Effector memory CD4-positive, alpha-beta T cell (primary cell): ENCODE data around the gene OSTC.

ENCODE experiments used
- DNase-seq, 3 donors: peaks; one replicate each; pipeline ENCODE4 v3.0.0-alpha.2; 2020
- H3K27ac ChIP-seq: 2 replicates; pipeline ENCODE4 v1.7.0; 2013; ENCODE audit warnings: mild to moderate bottlenecking, low read length, moderate library complexity; ENCODE audit not compliant: insufficient read depth, poor library complexity, severe bottlenecking
- H3K27me3 ChIP-seq: replicated peaks from 2 replicates; pipeline ENCODE4 v1.7.0; 2013; ENCODE audit warnings: mild to moderate bottlenecking, low read length; ENCODE audit not compliant: insufficient read depth, control insufficient read depth, poor library complexity, severe bottlenecking
- H3K36me3 ChIP-seq: 2 replicates; pipeline ENCODE4 v1.7.0; 2013; ENCODE audit warnings: mild to moderate bottlenecking, low read length, moderate library complexity; ENCODE audit not compliant: control insufficient read depth, insufficient read depth
- H3K4me1 ChIP-seq: 2 replicates; pipeline ENCODE4 v1.7.0; 2013; ENCODE audit warnings: low read length, mild to moderate bottlenecking; ENCODE audit not compliant: control insufficient read depth, insufficient read depth, poor library complexity, severe bottlenecking
- H3K4me3 ChIP-seq: 2 replicates; pipeline ENCODE4 v1.7.0; 2013; ENCODE audit warnings: low read length, low read depth, mild to moderate bottlenecking; ENCODE audit not compliant: insufficient read depth, poor library complexity, severe bottlenecking
- H3K9me3 ChIP-seq: 2 replicates; pipeline ENCODE4 v1.7.0; 2013; ENCODE audit warnings: mild to moderate bottlenecking, low read length, moderate library complexity; ENCODE audit not compliant: control insufficient read depth

OSTC gene

DNA sequence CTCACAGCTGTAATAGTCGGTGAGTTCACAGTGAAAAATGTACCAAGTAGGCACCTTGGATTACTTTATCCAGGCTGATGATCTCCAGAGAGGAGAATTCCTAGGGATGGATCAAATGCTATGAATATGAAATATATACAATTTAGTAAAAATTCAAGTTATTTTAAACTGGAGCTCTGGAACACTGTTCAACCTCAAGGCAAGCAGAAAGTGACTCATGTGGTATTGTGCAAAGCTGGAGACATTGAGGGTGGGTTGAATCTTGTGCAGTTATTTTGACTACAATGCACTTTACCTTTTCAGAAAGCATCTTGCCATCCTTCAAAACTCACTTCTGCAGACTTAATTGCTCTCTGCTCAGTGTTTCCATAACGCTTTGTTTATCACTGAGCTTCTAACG lies 43.4 kb downstream of the OSTC start:
- no peak for DNase-seq
- no peaks in the 10 kb centered on the region for H3K4me1 ChIP-seq
- no peaks in the 10 kb centered on the region for H3K9me3 ChIP-seq
- no peaks in the 10 kb centered on the region for H3K27me3 ChIP-seq
- H3K27ac ChIP-seq: no peak overlapping the region
- H3K36me3 ChIP-seq: no peaks in the 10 kb centered on the region
- H3K4me3 ChIP-seq: no peak overlapping the region

DNA sequence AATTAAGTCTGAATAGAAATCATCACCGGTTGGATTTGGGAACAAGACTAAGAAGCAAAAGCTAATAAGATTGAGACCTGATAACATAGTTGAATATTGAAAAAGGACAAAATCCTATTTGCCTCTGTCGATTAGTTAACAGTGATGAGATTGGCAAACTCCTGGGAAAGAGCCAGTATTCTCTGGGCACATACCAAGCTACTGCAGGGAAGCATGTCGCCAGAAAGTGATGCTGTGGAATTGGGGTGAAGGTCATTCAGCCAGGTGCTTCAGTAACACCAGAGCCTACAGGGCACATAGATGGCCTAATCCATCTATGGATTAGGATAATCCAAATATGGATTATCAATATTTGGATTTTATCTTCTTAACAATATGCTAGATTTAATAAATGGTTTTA lies 44.0 kb downstream of the OSTC start:
- no peaks in the 10 kb centered on the region for H3K9me3 ChIP-seq
- no peaks in the 10 kb centered on the region for H3K27me3 ChIP-seq
- H3K27ac ChIP-seq: no peak overlapping the region
- DNase-seq: no peak
- no peak overlapping the region for H3K4me3 ChIP-seq
- no peaks in the 10 kb centered on the region for H3K4me1 ChIP-seq
- H3K36me3 ChIP-seq: no peaks in the 10 kb centered on the region

DNA sequence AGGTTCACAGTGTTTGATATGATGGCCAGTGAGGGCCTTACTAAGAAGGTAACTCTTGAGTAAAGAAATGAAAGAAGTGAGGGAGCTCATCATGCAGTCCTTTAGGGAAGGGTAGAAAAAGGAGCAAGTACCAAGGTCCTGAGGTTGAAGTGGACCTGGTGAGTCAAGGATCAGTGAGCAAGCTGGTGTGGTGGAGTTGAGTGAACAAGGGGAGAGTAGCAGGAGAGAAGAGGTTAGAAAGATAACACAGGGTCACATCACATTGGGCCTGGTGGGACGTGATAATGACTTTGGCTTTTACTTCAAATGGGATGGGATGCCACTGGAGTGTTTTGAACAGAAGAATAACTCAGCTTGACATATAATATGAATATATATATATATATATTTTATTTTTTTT lies 44.7 kb downstream of the OSTC start:
- Histone ChIP-seq H3K9me3 (no peaks in the 10 kb centered on the region), H3K36me3 (no peaks in the 10 kb centered on the region), H3K27ac (no peak overlapping the region), H3K27me3 (no peaks in the 10 kb centered on the region), H3K4me1 (no peaks in the 10 kb centered on the region), H3K4me3 (no peak overlapping the region)
- no peak for DNase-seq

DNA sequence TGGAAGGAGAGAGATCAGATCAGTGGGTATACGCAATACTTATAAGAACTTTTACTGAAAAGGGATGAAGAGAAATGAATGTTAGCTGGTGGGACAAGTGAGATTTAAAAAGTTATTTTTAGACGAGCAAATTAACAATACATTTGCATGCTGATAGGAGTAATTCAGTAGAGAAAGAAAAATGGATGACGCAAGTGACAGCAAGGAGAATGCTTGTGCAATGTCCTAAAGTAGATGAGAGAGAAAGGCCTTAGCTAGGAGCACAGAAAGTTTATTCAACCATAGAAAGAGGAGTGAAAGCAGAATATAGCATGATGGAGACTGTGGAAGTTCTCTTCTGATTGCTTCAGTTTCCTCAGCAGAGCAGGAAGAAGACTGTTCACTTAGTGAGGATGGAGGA lies 45.8 kb downstream of the OSTC start:
- DNase-seq: no peak
- no peaks in the 10 kb centered on the region for H3K27me3 ChIP-seq
- H3K4me1 ChIP-seq: peaks cover 3% of the 10 kb centered on the region
- no peak overlapping the region for H3K27ac ChIP-seq
- no peaks in the 10 kb centered on the region for H3K9me3 ChIP-seq
- no peaks in the 10 kb centered on the region for H3K36me3 ChIP-seq
- H3K4me3 ChIP-seq: no peak overlapping the region

DNA sequence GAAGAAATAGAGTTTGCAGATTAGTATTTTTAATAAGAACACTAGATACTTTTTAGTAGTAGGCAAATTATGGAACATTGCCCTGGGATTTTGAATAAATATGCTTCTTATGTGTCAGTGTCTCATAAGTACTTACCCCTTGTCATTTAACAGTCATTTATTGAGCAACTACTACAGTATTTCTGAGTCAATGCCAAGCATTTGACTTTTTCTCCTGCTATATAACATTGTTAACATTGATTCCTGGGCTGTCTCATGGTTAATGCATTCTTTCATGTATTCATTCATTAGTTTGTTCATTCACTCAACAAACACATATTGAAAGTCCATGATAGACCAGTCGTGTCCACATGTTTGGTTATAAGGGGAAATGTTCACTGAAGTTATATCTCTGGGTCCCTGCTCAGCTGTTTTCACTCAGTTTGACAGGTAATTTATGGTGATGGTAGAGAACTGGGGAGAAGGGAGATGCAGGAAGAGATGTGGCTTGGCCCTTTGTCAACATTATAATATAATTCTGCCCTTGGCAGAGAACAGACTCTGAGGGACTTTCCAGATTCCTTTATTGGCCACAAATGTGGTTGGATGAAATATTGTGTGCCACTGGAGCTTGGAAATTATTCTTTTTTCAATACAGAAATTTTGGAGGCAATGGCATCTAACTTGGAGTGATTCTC lies 49.8 kb downstream of the OSTC start:
- no peak for DNase-seq
- H3K27me3 ChIP-seq: no peaks in the 10 kb centered on the region
- no peak overlapping the region for H3K27ac ChIP-seq
- no peak overlapping the region for H3K4me3 ChIP-seq
- peaks cover 14% of the 10 kb centered on the region for H3K4me1 ChIP-seq
- no peaks in the 10 kb centered on the region for H3K9me3 ChIP-seq
- no peaks in the 10 kb centered on the region for H3K36me3 ChIP-seq

DNA sequence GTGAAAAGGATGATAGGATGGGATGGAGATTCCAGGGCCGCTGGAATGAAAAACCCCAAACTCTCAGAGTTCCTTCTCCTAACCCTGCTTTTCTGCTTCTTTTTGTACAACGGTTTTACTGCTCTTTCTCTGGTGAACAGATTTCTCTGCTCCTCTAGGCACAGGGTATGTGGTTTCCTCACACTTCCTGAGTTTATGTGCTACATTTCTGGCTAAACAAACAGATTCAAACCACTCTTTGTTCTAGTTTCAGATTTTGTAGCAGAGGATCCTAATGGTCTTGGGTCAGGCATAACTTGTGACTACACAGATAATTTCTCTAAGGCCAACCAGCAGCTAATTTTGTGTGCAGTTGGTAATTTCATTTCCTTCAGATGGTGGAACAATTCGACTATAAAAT lies 52.6 kb downstream of the OSTC start:
- Histone ChIP-seq H3K4me1 (peaks cover 14% of the 10 kb centered on the region), H3K27ac (no peak overlapping the region), H3K36me3 (no peaks in the 10 kb centered on the region), H3K27me3 (no peaks in the 10 kb centered on the region), H3K9me3 (no peaks in the 10 kb centered on the region), H3K4me3 (no peak overlapping the region)
- DNase-seq: no peak

DNA sequence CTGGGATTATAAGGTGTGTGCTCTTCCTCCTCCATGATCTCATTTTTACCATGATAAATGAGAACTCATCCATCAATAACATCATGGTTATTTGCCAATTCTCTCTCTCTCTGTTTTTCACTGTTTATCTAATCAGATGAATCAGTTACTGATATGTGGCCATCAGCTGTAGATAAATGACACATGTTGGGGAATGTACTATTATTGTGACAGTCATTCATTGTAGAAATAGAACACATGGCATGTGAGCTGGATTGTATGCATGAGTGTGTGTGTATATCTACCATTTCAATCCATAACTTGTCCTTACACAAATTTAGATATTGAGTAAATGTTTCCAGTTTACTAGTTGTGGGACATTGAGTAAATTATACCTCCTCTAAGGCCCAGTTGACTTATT lies 53.0 kb downstream of the OSTC start:
- no peaks in the 10 kb centered on the region for H3K27me3 ChIP-seq
- no peaks in the 10 kb centered on the region for H3K36me3 ChIP-seq
- peaks cover 14% of the 10 kb centered on the region for H3K4me1 ChIP-seq
- no peaks in the 10 kb centered on the region for H3K9me3 ChIP-seq
- no peak overlapping the region for H3K27ac ChIP-seq
- DNase-seq: no peak
- no peak overlapping the region for H3K4me3 ChIP-seq

DNA sequence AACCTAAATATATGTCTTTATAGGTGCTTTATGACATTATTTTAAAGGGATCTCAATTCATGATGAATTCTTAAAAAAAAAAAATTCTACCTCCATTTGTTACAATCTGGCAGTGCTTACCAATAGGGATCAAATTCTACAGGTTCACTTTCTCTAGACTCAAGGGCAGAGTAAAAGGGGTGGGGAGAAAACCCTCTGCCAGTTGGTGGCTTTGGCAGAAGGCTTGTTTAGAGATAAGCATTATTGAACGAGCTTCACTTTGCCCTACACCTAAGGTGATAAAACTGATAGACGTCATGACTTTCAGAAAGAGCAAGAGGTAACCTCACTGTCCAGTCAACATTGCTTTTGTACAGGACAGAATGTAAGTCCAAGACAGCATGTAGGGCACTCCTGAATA lies 53.6 kb downstream of the OSTC start:
- no peak overlapping the region for H3K4me3 ChIP-seq
- H3K4me1 ChIP-seq: peaks cover 14% of the 10 kb centered on the region
- no peak overlapping the region for H3K27ac ChIP-seq
- no peaks in the 10 kb centered on the region for H3K9me3 ChIP-seq
- no peaks in the 10 kb centered on the region for H3K27me3 ChIP-seq
- no peak for DNase-seq
- H3K36me3 ChIP-seq: no peaks in the 10 kb centered on the region

DNA sequence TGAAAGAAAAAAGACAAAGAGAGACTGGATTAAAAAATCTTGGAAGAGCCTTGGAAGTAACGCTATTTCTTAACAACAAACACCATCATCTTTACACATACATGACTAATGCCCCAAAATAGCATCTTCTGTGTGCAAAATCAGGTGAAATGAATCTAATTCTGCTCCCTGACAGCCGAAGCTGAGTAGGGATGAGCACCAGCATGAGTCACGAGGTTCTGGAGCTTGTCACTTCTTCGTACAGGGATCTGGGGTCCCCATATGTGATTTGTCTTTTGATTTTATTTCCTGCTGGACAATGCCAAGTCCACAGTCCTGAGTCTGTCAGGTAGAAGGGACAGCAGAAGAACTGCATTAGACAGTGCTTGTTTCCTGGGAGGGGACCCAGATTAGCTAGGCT lies 55.9 kb downstream of the OSTC start:
- Histone ChIP-seq H3K36me3 (no peaks in the 10 kb centered on the region), H3K27ac (no peak overlapping the region), H3K4me1 (peaks cover 11% of the 10 kb centered on the region), H3K4me3 (no peak overlapping the region), H3K9me3 (no peaks in the 10 kb centered on the region), H3K27me3 (no peaks in the 10 kb centered on the region)
- DNase-seq: no peak

DNA sequence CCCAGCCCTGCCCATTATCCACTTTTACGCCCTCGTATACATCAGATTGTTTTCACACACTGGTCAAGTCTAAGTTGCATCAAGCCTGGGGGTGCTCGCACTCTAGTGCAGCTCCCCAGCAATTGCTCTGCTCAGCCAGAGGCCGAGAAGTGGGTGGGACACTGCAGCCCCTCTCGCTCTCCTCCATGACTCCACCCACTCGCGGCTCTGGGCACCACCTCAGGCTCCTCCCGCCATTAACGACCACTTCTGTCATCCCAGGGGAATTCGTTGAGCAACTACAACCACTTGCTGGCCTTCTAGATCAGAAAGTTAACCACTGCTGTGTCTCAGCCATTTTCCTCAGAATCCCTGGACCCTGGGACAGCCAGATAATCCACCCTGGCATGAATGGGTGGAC lies 58.8 kb downstream of the OSTC start:
- Histone ChIP-seq H3K4me3 (no peak overlapping the region), H3K4me1 (no peaks in the 10 kb centered on the region), H3K27me3 (no peaks in the 10 kb centered on the region), H3K36me3 (no peaks in the 10 kb centered on the region), H3K27ac (no peak overlapping the region), H3K9me3 (no peaks in the 10 kb centered on the region)
- no peak for DNase-seq
